Erythroblast (primary cell): ENCODE data around the gene MYO5C.

Source experiments
- DNase-seq, 2 experiments: peaks; one replicate each; lab custom pipeline; 2025; lab: John Stamatoyannopoulos, UW
- GATA1 ChIP-seq: IDR thresholded peaks from 2 replicates; pipeline ENCODE4 v1.6.1; 2011; ENCODE audit warnings: low read depth, mild to moderate bottlenecking, control low read depth, low read length, moderate library complexity
- POLR2A ChIP-seq: IDR thresholded peaks from 2 replicates; pipeline ENCODE4 v1.6.1; 2011; ENCODE audit warnings: mild to moderate bottlenecking, low read length

MYO5C gene

GRCh38 chr15:52146776-52147175 is 148.8 kb downstream of the MYO5C start:
- TF ChIP-seq GATA1 (no peak), POLR2A (no peak)
- no peak for DNase-seq

GRCh38 chr15:52146261-52146660 is 149.3 kb downstream of the MYO5C start:
- no peak for TF ChIP-seq GATA1
- TF ChIP-seq POLR2A, result no peak
- no peak for DNase-seq

- no peak for DNase-seq
- TF ChIP-seq GATA1, result no peak
- no peak for TF ChIP-seq POLR2A
These were observed 150.9 kb downstream of the MYO5C start for GRCh38 chr15:52144656-52145178.

- DNase-seq, result no peak
- no peak for TF ChIP-seq GATA1
- TF ChIP-seq POLR2A, result no peak
These were observed 151.7 kb downstream of the MYO5C start for GRCh38 chr15:52143873-52144272.
